ENCODE measurements around the gene AKR1C3. TPM values are rescaled to one million over a fixed set of nuclear protein-coding genes. Genes with fewer than 3 reads are reported as not detected.
"Not testable (repeated sequence)": the region's sequence is repeated elsewhere in the genome, so short reads cannot be mapped to it uniquely, and the experiment has no call there.

The AKR1C3 gene
- total RNA-seq, 1 donor from 2014 or later: 0.50 TPM

- H3K27me3 Mint-ChIP-seq (ENCODE audit: low read depth); DNase-seq (ENCODE audit: low spot score); H3K4me3 Mint-ChIP-seq (ENCODE audit: unreplicated experiment); H3K9me3 Mint-ChIP-seq (ENCODE audit: low read depth); H3K36me3 Mint-ChIP-seq (ENCODE audit: low read depth); H3K27ac Mint-ChIP-seq (ENCODE audit: unreplicated experiment); H3K4me1 Mint-ChIP-seq (ENCODE audit: low read depth): not testable (repeated sequence)
These were observed 33.4 kb upstream of the AKR1C3 start for GRCh38 chr10:5060791-5061190.

DNA sequence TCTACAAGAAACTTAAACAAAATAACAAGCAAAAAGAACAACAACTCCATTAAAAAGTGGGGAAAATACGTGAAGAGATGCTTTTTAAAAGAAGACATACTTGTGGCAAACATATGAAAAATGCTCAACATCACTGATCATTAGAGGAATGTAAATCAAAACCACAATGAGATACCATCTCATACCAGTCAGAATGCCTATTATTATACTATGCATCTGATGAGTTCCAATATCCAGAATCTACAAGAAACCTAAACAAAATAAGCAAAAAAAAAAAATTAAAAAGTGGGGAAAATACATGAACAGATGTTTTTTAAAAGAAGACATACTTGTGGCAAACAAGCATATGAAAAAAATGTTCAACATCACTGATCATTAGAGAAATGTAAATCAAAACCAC lies 29.6 kb upstream of the AKR1C3 start:
- Mint-ChIP-seq H3K4me3 (ENCODE audit: unreplicated experiment) (no peak overlapping the region), H3K36me3 (ENCODE audit: low read depth) (no peaks in the 10 kb centered on the region), H3K9me3 (ENCODE audit: low read depth) (peaks cover 5% of the 10 kb centered on the region), H3K4me1 (ENCODE audit: low read depth) (peaks cover 3% of the 10 kb centered on the region), H3K27me3 (ENCODE audit: low read depth) (peaks cover 3% of the 10 kb centered on the region), H3K27ac (ENCODE audit: unreplicated experiment) (no peak overlapping the region)
- TF ChIP-seq, protein P1, sequence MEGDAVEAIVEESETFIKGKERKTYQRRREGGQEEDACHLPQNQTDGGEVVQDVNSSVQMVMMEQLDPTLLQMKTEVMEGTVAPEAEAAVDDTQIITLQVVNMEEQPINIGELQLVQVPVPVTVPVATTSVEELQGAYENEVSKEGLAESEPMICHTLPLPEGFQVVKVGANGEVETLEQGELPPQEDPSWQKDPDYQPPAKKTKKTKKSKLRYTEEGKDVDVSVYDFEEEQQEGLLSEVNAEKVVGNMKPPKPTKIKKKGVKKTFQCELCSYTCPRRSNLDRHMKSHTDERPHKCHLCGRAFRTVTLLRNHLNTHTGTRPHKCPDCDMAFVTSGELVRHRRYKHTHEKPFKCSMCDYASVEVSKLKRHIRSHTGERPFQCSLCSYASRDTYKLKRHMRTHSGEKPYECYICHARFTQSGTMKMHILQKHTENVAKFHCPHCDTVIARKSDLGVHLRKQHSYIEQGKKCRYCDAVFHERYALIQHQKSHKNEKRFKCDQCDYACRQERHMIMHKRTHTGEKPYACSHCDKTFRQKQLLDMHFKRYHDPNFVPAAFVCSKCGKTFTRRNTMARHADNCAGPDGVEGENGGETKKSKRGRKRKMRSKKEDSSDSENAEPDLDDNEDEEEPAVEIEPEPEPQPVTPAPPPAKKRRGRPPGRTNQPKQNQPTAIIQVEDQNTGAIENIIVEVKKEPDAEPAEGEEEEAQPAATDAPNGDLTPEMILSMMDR (IDR thresholded peaks at IDR 0.05): no peak
- no peak for DNase-seq (ENCODE audit: low spot score)

DNA sequence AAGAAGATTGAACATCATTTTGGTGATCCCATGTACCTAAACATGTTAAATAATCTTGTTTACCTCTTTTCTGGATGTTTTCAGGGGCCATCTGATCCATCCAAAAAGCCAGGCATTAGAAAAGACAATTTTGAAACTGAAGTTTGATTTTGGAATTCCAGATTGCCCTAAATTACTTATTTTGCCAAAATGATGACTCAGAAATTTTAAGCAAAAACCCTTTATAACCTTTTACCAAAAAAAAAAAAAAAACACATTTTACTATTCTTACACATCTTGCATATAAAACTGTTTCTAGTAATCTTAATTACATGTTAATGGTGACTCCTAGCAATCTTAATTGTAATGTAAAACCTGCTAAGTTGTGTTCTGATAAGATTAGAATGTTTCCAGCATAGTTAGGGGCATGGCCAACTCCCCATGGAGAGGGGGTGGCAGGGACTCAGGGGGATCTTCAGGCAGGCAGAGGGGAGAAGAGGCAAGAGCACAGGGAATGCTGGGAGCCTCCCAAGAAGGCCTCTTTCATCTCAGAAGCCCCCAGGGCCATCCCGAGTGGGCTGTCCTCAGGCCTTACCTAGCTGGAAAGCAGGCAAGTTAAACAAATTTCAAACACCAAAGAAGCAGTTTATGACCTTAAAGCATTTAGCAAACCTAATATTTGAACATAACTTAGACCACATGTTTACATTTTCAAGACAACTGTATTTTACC lies 25.8 kb upstream of the AKR1C3 start:
- Mint-ChIP-seq H3K4me1 (ENCODE audit: low read depth) (peaks cover 23% of the 10 kb centered on the region), H3K36me3 (ENCODE audit: low read depth) (no peaks in the 10 kb centered on the region), H3K9me3 (ENCODE audit: low read depth) (peaks cover 12% of the 10 kb centered on the region), H3K27ac (ENCODE audit: unreplicated experiment) (no peak overlapping the region), H3K4me3 (ENCODE audit: unreplicated experiment) (no peak overlapping the region), H3K27me3 (ENCODE audit: low read depth) (no peaks in the 10 kb centered on the region)
- TF ChIP-seq, protein P1 (IDR thresholded peaks at IDR 0.05): no peak
- no peak for DNase-seq (ENCODE audit: low spot score)

DNA sequence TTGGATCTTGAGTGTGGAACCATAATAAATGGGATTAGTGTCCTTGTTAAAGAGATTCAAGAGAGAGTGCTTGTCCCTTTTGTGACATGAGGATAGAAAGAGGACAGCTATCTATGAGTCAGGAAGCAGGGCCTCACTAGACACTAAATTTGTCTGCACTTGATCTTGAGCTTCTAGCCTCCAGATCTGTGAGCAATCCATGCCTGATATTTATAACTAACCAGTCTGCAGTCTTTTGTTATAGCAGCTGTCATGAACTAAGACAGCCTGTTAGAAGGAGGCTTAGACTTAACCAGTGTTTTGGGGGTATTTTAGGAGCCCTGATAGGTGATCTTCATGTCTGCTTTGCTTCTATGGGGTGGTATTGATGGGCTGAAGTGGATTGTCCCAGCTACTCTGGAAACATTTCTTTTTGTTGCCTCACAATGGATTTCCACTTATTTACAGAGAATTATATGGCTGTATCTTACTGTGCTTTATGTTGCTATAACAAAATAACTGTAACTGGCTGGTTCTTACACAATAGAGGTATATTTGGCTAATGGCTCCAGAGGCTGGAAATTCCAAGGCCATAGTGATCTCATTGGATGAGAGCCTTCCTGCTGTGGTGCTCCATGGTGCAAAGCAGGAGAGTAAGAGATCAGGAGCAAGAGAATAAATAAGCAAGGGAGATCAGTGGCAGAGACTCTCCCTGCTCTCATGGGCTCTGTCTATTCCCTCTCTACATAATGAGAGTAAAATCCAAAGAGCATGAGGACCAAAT lies 23.4 kb upstream of the AKR1C3 start:
- Mint-ChIP-seq H3K27ac (ENCODE audit: unreplicated experiment) (peak overlapping the region; percentile 91), H3K4me1 (ENCODE audit: low read depth) (peaks cover 21% of the 10 kb centered on the region), H3K36me3 (ENCODE audit: low read depth) (no peaks in the 10 kb centered on the region), H3K27me3 (ENCODE audit: low read depth) (no peaks in the 10 kb centered on the region), H3K4me3 (ENCODE audit: unreplicated experiment) (peak overlapping the region; percentile 40), H3K9me3 (ENCODE audit: low read depth) (peaks cover 12% of the 10 kb centered on the region)
- no peak for DNase-seq (ENCODE audit: low spot score)
- TF ChIP-seq, protein P1 (IDR thresholded peaks at IDR 0.05): no peak

- Mint-ChIP-seq H3K36me3 (ENCODE audit: low read depth) (no peaks in the 10 kb centered on the region), H3K4me1 (ENCODE audit: low read depth) (peaks cover 25% of the 10 kb centered on the region), H3K4me3 (ENCODE audit: unreplicated experiment) (peak overlapping the region; percentile 40), H3K27ac (ENCODE audit: unreplicated experiment) (peak overlapping the region; percentile 91), H3K27me3 (ENCODE audit: low read depth) (no peaks in the 10 kb centered on the region), H3K9me3 (ENCODE audit: low read depth) (peaks cover 12% of the 10 kb centered on the region)
- DNase-seq (ENCODE audit: low spot score): no peak
- TF ChIP-seq, protein P1 (IDR thresholded peaks at IDR 0.05): no peak
These were observed 22.6 kb upstream of the AKR1C3 start for GRCh38 chr10:5071411-5072198.

Data from chondrocyte (in vitro differentiated cells).